Measurements from ENCODE around the gene TENM3.

GRCh38 chr4:182470215-182470614 lies 227.0 kb downstream of the TENM3 start:
- TF ChIP-seq CTCF (conservative IDR thresholded peaks at IDR 0.05) (no peak), EZH2 (IDR thresholded peaks at IDR 0.05; ENCODE audit: low read depth) (no peak)
